GM12872 (cell line): ENCODE data around the gene LGALS7.

Source experiments
- CTCF ChIP-seq: IDR thresholded peaks from 3 replicates; pipeline ENCODE4 v1.5.1; 2011; ENCODE audit warnings: low read depth, mild to moderate bottlenecking, low read length, moderate library complexity; ENCODE audit not compliant: insufficient read depth

LGALS7 gene

GRCh38 chr19:38759590-38760003 lies 13.7 kb downstream of the LGALS7 start:
- no peak for TF ChIP-seq CTCF

GRCh38 chr19:38745316-38745715 lies 28.0 kb downstream of the LGALS7 start:
- TF ChIP-seq CTCF: no peak

GRCh38 chr19:38744874-38745273 lies 28.4 kb downstream of the LGALS7 start:
- TF ChIP-seq CTCF: no peak

GRCh38 chr19:38744298-38744681 lies 29.0 kb downstream of the LGALS7 start, which contains the start of gene CAPN12:
Gene CAPN12 (minus strand): TSS chr19:38744474. CDS start chr19:38744165, 309 bp downstream.
- no peak for TF ChIP-seq CTCF

GRCh38 chr19:38743394-38744297 lies 29.7 kb downstream of the LGALS7 start:
- no peak for TF ChIP-seq CTCF

GRCh38 chr19:38742906-38743305 lies 30.4 kb downstream of the LGALS7 start:
- no peak for TF ChIP-seq CTCF

GRCh38 chr19:38742296-38742695 lies 31.0 kb downstream of the LGALS7 start:
- TF ChIP-seq CTCF: no peak
